HepG2 (cell line): ENCODE data around the gene C1orf159. TPM values are rescaled to one million over a fixed set of nuclear protein-coding genes. Genes with fewer than 3 reads are reported as not detected.

Experiments used
- ATAC-seq: fragments of 200-7000 bp; cut with Tn5 transposase; 3 replicates; pipeline ENCODE4 v1.9.1; 2020; ENCODE audit warnings: mild to moderate bottlenecking, moderate library complexity
- BruUV-seq: library from RNA; stranded (reverse); fragments of 400-500 nt; replicated peaks from 2 replicates; lab custom pipeline; 2021; lab: Mats Ljungman, UMichigan
- CTCF ChIA-PET: fragments of 300-600 bp; formaldehyde crosslinking; extraction: SDS; loops from one replicate; lab custom pipeline; 2021; ENCODE audit warnings: low total read pairs, inconsistent platforms, low intra/inter-chr PET ratio; lab: Yijun Ruan, JAX
- POLR2A ChIA-PET: fragments of 350-600 bp; sonication (Branson Sonifier 250); formaldehyde crosslinking; loops from one replicate; lab custom pipeline; 2020; ENCODE audit warnings: antibody characterized with exemption, inconsistent platforms; lab: Yijun Ruan, JAX
- DNase-seq: peaks from one replicate; pipeline ENCODE4 v3.0.0-alpha.2; 2015; ENCODE audit warnings: low spot score
- FAIRE-seq: peaks from 3 replicates; lab custom pipeline; 2011; peaks lifted over from hg19 to GRCh38; lab: Jason Lieb, UNC
- H2AFZ ChIP-seq: one replicate; pipeline ENCODE4 v1.6.1; 2011; ENCODE audit warnings: low read length, inconsistent platforms
- H3K27ac ChIP-seq: fragments of 300-600 bp; 3 replicates; pipeline ENCODE4 v1.8.0; 2011; ENCODE audit warnings: mixed run types, mild to moderate bottlenecking, mixed read lengths, low read length, inconsistent platforms; ENCODE audit not compliant: insufficient read depth; ENCODE audit errors: extremely low read length
- H3K27me3 ChIP-seq, 2 experiments: fragments of 200-600 bp in 1 of 2; 2 replicates in 1 of 2; 3 replicates in 1 of 2; pipeline versions ENCODE4 v1.6.0 to v1.8.0; 2011; ENCODE audit warnings: low read length in 2 of 2, mild to moderate bottlenecking in 2 of 2, moderate library complexity in 2 of 2, inconsistent platforms in 1 of 2; ENCODE audit not compliant: insufficient read depth in 2 of 2, control insufficient read depth in 1 of 2
- H3K36me3 ChIP-seq, 2 experiments: fragments of 200-600 bp in 1 of 2; replicated peaks in 1 of 2; 2 replicates in 1 of 2; 3 replicates in 1 of 2; pipeline versions ENCODE4 v1.5.1 to v1.8.0; 2011; ENCODE audit warnings: low read length in 2 of 2, inconsistent platforms in 1 of 2; ENCODE audit not compliant: insufficient read depth in 2 of 2, control insufficient read depth in 1 of 2
- H3K4me1 ChIP-seq: 2 replicates; pipeline ENCODE4 v1.5.1; 2012; ENCODE audit warnings: low read length, inconsistent platforms; ENCODE audit not compliant: insufficient read depth
- H3K4me2 ChIP-seq: 2 replicates; pipeline ENCODE4 v1.6.0; 2011; ENCODE audit warnings: low read depth, low read length, inconsistent platforms
- H3K4me3 ChIP-seq, 3 experiments: fragments of 200-600 bp in 1 of 3; sonication (generic), shearing (Covaris generic) in 1 of 3; replicated peaks in 1 of 3; 2 replicates each; pipeline ENCODE4 v1.5.1; 2011 to 2016; ENCODE audit warnings: low read length in 3 of 3, inconsistent platforms in 2 of 3, low read depth in 2 of 3, mild to moderate bottlenecking in 2 of 3, control low read depth in 1 of 3, mixed read lengths in 1 of 3; ENCODE audit not compliant: insufficient read depth in 1 of 3
- H3K79me2 ChIP-seq: one replicate; pipeline ENCODE4 v1.6.1; 2011; ENCODE audit warnings: low read length, inconsistent platforms; ENCODE audit not compliant: insufficient read depth
- H3K9ac ChIP-seq: 2 replicates; pipeline ENCODE4 v1.6.0; 2011; ENCODE audit warnings: mild to moderate bottlenecking, low read depth, low read length, inconsistent platforms; ENCODE audit not compliant: insufficient read depth
- H3K9me3 ChIP-seq: 2 replicates; pipeline ENCODE4 v1.5.1; 2012; ENCODE audit warnings: mild to moderate bottlenecking, low read length
- H4K20me1 ChIP-seq: 2 replicates; pipeline ENCODE4 v1.6.0; 2011; ENCODE audit warnings: inconsistent platforms, mild to moderate bottlenecking, low read length, moderate library complexity; ENCODE audit not compliant: insufficient read depth
- CCAR2 ChIP-seq: fragments of 200-400 bp; formaldehyde crosslinking; optimal IDR thresholded peaks from 2 replicates; pipeline ENCODE3; 2018; ENCODE audit warnings: low read depth, mild to moderate bottlenecking, low read length, moderate library complexity
- DPF2 ChIP-seq: sonication (generic); formaldehyde crosslinking; IDR thresholded peaks from 2 replicates; pipeline ENCODE4 v1.4.0; 2020; ENCODE audit warnings: mild to moderate bottlenecking, low read depth, missing genetic modification reagents, borderline replicate concordance
- EEA1 ChIP-seq: sonication (generic); formaldehyde crosslinking; IDR thresholded peaks from 2 replicates; pipeline ENCODE4 v1.5.1; 2020; ENCODE audit warnings: mild to moderate bottlenecking, missing genetic modification reagents, borderline replicate concordance
- MXD3 ChIP-seq: IDR thresholded peaks from 2 replicates; pipeline ENCODE4 v1.6.1; 2016; ENCODE audit warnings: mild to moderate bottlenecking, missing biosample characterization, missing genetic modification reagents
- NFE2 ChIP-seq: sonication (generic); formaldehyde crosslinking; IDR thresholded peaks from 2 replicates; pipeline ENCODE4 v1.4.0; 2020; ENCODE audit warnings: missing genetic modification reagents
- POLR2AphosphoS5 ChIP-seq: IDR thresholded peaks from 2 replicates; pipeline ENCODE4 v1.6.1; 2012; ENCODE audit warnings: low read depth, low read length
- SIN3B ChIP-seq: fragments of 150-350 bp; IDR thresholded peaks from 2 replicates; pipeline ENCODE4 v1.6.1; 2014; ENCODE audit warnings: low read length
- SP5 ChIP-seq: IDR thresholded peaks from 2 replicates; pipeline ENCODE4 v1.6.1; 2016; ENCODE audit warnings: low read depth, borderline replicate concordance
- U2AF1 ChIP-seq: fragments of 200-400 bp; formaldehyde crosslinking; optimal IDR thresholded peaks from 2 replicates; pipeline ENCODE3; 2017; ENCODE audit warnings: mild to moderate bottlenecking, low read depth, low read length
- XBP1 ChIP-seq: sonication (generic); formaldehyde crosslinking; IDR thresholded peaks from 2 replicates; pipeline ENCODE4 v1.5.0; 2020; ENCODE audit warnings: missing genetic modification reagents
- ZFYVE20 ChIP-seq: sonication (generic); formaldehyde crosslinking; IDR thresholded peaks from 2 replicates; pipeline ENCODE4 v1.8.0; 2023; ENCODE audit warnings: low read depth, mild to moderate bottlenecking, moderate library complexity, missing genetic modification reagents, borderline replicate concordance
- ZKSCAN5 ChIP-seq: sonication (generic); formaldehyde crosslinking; IDR thresholded peaks from 2 replicates; pipeline ENCODE4 v1.5.1; 2020; ENCODE audit warnings: mild to moderate bottlenecking, missing genetic modification reagents
- ZNF253 ChIP-seq: sonication (generic); formaldehyde crosslinking; IDR thresholded peaks from 2 replicates; pipeline ENCODE4 v1.8.0; 2022; ENCODE audit warnings: mild to moderate bottlenecking, missing genetic modification reagents, borderline replicate concordance
- ZNF329 ChIP-seq: sonication (generic); formaldehyde crosslinking; IDR thresholded peaks from 2 replicates; pipeline ENCODE4 v1.9.0; 2021; ENCODE audit warnings: low read depth, mild to moderate bottlenecking, missing genetic modification reagents
- ZNF552 ChIP-seq: sonication (generic); formaldehyde crosslinking; IDR thresholded peaks from 2 replicates; pipeline ENCODE4 v1.9.0; 2022; ENCODE audit warnings: missing genetic modification reagents, mild to moderate bottlenecking, borderline replicate concordance
- ZNF615 ChIP-seq: sonication (generic); formaldehyde crosslinking; IDR thresholded peaks from 2 replicates; pipeline ENCODE4 v1.5.0; 2020; ENCODE audit warnings: mild to moderate bottlenecking, missing genetic modification reagents, borderline replicate concordance
- WGBS: methylation state at CpG from one replicate; pipeline ENCODE4 v1.1.6; 2017; ENCODE audit warnings: low lambda C conversion rate; 5-methylcytosine and 5-hydroxymethylcytosine counted together
- in situ Hi-C: cut with HindIII; loops from 2 replicates; pipeline ENCODE4 v1.10.0; 2017; ENCODE audit warnings: low pct_unique_long_range_greater_than_20kb; ENCODE audit not compliant: extremely low pct_ligation_motif_present
- intact Hi-C: fragments of 100-400 bp; cut with micrococcal nuclease; formaldehyde crosslinking; loops from one replicate; pipeline ENCODE4 v1.10.0; 2022; ENCODE audit not compliant: unreplicated experiment
- polyA plus RNA-seq, 8 experiments: library from polyadenylated mRNA; depleted of rRNA in 3 of 8; stranded (reverse) in 7 of 8; unstranded in 1 of 8; fragments of >200 nt; fragmentation: Illumina TruSeq in 4 of 8; extraction: Trizol in 4 of 8; gene quantifications; 2 replicates each; pipeline versions ENCODE4 v1.2.1 to v1.2.3, GENCODE V29; 2011 to 2016; ENCODE audit warnings: low read depth in 4 of 8, missing spikeins in 1 of 8, mixed read lengths in 1 of 8; ENCODE audit not compliant: insufficient read depth in 1 of 8
- total RNA-seq, 5 experiments: library from RNA; depleted of rRNA; stranded (reverse); fragments of >200 nt; fragmentation: Illumina TruSeq; extraction: Trizol; gene quantifications; 2 replicates each; pipeline ENCODE4 v1.2.3, GENCODE V29; 2016; ENCODE audit warnings: low read depth in 1 of 5
- TF ChIP-seq, protein P1 (sequence below): sonication (generic); formaldehyde crosslinking; IDR thresholded peaks from 2 replicates; pipeline ENCODE4 v1.4.0; 2020; ENCODE audit warnings: missing genetic modification reagents

The C1orf159 gene
- total and polyA plus RNA-seq, 2 of the 13 experiments (the other 11 are each of a cell fraction or from before 2014, with no cell fraction given) = 3.8 to 6.7 TPM

- no peak for DNase-seq
- no peak overlapping the region for H3K27ac ChIP-seq
- in situ Hi-C loops = no loop called here
- ATAC-seq = no peak
- ChIA-PET CTCF (no interaction called here), POLR2A (no interaction called here)
- 94% methylated on average over 13 of the region's 19 CpGs for WGBS
- intact Hi-C loops = no loop called here
- no peak overlapping the region for H2AFZ ChIP-seq
- H3K36me3 ChIP-seq = peaks cover 10 to 18% of the 10 kb centered on the region in 2 experiments; a peak in 4 of 5 replicates
- no TSS peak for BruUV-seq
- TF ChIP-seq ZFYVE20 (no peak), ZNF552 (no peak), MXD3 (CRISPR knock-in tag) (no peak), CCAR2 (no peak), SP5 (CRISPR knock-in tag) (no peak), XBP1 (no peak), ZNF329 (CRISPR knock-in tag) (no peak), ZKSCAN5 (CRISPR knock-in tag) (no peak), POLR2AphosphoS5 (no peak), ZNF615 (CRISPR knock-in tag) (no peak), SIN3B (no peak), EEA1 (CRISPR knock-in tag) (no peak), NFE2 (CRISPR knock-in tag) (no peak), U2AF1 (no peak), ZNF253 (CRISPR knock-in tag) (no peak), DPF2 (CRISPR knock-in tag) (no peak)
- TF ChIP-seq, protein P1, sequence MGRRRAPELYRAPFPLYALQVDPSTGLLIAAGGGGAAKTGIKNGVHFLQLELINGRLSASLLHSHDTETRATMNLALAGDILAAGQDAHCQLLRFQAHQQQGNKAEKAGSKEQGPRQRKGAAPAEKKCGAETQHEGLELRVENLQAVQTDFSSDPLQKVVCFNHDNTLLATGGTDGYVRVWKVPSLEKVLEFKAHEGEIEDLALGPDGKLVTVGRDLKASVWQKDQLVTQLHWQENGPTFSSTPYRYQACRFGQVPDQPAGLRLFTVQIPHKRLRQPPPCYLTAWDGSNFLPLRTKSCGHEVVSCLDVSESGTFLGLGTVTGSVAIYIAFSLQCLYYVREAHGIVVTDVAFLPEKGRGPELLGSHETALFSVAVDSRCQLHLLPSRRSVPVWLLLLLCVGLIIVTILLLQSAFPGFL (CRISPR knock-in tag) = no peak
- no peaks in the 10 kb centered on the region for H3K9me3 ChIP-seq
- H3K4me3 ChIP-seq = no peak overlapping the region
- no peaks in the 10 kb centered on the region for H3K27me3 ChIP-seq
- H3K9ac ChIP-seq = no peak overlapping the region
- H4K20me1 ChIP-seq = peaks cover 19% of the 10 kb centered on the region; the same call in 1 of the 2 replicates
- H3K4me1 ChIP-seq = peaks cover 45% of the 10 kb centered on the region
- FAIRE-seq = no peak
- H3K4me2 ChIP-seq = no peak overlapping the region
- H3K79me2 ChIP-seq = peaks cover 11% of the 10 kb centered on the region
These were observed 80.5 kb downstream of the C1orf159 start for GRCh38 chr1:1035291-1035943.
